NCI-H748 (cell line): ENCODE data around the gene RBMY1J.
"Not testable (repeated sequence)": the region's sequence is repeated elsewhere in the genome, so short reads cannot be mapped to it uniquely, and the experiment has no call there.

Experiments
- DNase-seq: peaks from one replicate; lab custom pipeline; 2025; ENCODE audit not compliant: unreplicated experiment; lab: John Stamatoyannopoulos, UW

RBMY1J gene

DNA sequence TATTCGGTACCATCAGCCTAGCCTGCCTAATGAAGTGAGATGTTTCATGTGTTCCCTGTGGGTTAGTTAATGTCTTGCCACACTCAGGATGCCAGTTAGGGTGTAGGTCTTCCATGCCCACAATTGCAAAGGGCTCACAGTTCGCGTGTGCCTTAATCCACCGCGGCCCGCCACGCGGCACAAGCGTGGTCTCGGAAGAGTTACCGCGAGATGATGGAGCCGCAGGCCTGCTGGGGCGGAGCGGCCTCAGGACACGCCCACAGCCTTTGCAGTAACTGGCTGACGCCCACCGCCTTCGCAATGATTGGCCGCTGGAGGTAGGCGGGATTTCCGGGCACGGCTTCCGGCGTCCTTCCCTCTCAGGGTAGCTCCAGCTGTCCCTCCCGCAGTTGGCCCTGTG lies at the start of gene RBMY1J:
TSS of gene RBMY1J (plus strand) at position 301 of the 400 bp plus-strand sequence. CDS start 2,038 bp downstream, outside the sequence.
- not testable (repeated sequence) for DNase-seq

- DNase-seq: no peak
Measured at GRCh38 chrY:22367416-22367815, 35.8 kb upstream of the RBMY1J start.

DNA sequence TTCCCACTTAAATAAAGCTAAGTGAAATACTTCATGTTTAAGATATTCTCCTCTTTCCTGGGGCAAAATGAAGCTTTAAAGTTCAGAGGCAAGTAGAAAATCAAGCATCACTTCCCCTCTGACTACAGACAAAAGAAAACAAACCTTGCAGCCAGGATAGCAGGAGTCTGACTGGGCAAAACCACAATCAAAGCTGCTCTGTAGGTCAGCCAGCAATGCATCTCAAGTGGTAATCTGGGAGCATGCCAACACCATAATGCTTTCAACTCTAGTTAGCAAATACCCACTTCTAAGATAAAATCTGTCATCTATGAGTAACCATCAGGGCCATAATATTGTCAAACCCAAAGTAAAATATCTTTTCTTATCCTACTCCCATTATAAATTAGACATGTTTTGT lies 32.6 kb upstream of the RBMY1J start:
- no peak for DNase-seq

DNA sequence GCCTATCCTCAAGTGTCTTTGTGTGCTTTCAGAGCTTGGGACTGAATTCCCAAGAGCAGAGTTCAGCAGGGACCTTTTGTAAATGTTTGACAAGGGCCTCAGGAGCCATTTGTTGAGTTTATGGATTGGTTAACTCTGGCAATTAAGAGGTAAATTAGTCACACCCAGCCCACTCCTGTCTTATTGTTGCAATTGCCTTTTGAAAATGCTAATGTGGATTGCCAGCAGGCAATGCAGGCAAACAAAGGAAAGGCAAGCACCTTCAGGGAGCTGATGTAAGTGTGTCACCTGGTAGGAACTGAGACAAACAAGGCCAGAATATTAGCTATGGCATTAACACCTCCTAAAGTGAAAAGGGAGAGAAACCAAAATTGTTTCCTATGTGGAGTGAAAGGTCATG lies 29.7 kb upstream of the RBMY1J start:
- DNase-seq: no peak

DNA sequence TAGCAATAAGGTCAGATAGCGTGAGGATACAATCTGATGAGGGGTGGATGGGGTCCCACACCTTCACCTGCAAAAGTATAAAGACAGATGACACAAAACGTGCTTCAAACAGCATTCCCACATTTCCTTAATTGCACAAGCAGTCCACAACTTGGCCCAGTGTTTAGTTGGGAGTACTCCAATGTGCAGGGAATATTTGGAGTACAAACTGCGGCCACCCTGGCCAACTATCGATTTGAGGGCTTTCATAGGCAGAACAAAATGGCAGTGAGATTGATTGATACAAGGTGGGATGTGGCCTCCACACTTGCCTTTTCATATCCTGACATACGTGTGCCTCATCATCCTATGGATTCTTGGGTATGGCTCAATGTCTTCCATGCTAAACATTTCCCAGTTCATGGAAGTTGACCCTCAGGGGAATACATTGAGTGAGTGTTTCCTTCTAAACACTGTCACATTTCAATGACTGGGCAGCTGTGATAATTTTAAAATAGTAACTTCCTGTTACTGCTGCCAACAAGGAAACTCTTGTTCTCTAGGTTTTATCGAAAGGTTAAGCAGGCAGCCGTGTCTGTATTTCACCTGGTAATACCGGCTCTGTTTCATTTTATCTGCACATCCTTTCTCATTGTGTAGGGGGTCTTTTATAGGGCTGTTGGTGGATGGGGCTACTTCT lies 41.6 kb downstream of the RBMY1J start:
- DNase-seq: not testable (repeated sequence)

DNA sequence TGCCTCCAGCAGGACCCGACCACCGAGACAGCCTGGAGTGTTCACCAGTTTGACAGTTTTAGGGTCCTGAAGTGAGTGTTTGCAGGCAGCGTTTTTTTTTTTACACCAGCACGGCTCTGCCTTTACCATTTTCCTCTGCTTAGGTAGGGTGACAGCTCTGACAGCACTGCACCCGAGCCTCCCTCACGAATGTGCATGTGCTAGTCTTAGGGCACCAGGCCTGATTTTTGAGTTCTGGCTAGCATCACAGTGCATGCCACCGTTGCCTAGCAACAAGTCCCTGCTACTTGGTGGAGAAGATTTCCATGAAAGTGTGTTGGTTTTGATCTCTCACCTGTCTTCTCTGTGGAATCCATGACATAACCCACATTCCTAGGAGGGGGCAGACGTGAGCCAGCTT lies 52.3 kb downstream of the RBMY1J start:
- not testable (repeated sequence) for DNase-seq

- not testable (repeated sequence) for DNase-seq
Measured at GRCh38 chrY:22461962-22462361, 58.8 kb downstream of the RBMY1J start.
